Measurements from ENCODE around the gene IL22RA2.

Gene IL22RA2

DNA sequence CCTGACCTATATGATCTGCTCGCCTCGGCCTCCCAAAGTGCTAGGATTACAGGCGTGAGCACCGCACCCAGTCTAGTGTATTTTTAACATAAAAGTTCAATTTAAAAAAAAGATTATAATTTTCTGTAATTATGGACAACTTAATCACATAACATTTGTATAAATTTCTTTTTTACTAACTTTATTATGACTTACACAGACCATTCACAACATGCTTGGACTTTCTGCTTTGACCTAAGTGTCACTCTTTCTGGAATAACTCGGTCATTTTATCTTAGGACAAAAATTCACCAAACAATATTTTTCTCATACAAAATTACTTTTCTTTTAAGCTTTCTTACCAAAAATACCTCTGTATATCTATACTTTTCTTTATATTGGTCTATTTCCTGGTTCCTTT, 15.4 kb upstream of the IL22RA2 start:
- H3K27me3 Mint-ChIP-seq = no peaks in the 10 kb centered on the region
- H3K9me3 Mint-ChIP-seq = peaks cover 4% of the 10 kb centered on the region
- DNase-seq (ENCODE audit: low spot score in 2 of 2) = no peak
- peaks cover 3% of the 10 kb centered on the region for H3K36me3 Mint-ChIP-seq
- no peak for ATAC-seq (ENCODE audit: low read depth)
- H3K27ac Mint-ChIP-seq = no peak overlapping the region
- no peaks in the 10 kb centered on the region for H3K4me1 Mint-ChIP-seq
- no peak overlapping the region for H3K4me3 Mint-ChIP-seq

DNA sequence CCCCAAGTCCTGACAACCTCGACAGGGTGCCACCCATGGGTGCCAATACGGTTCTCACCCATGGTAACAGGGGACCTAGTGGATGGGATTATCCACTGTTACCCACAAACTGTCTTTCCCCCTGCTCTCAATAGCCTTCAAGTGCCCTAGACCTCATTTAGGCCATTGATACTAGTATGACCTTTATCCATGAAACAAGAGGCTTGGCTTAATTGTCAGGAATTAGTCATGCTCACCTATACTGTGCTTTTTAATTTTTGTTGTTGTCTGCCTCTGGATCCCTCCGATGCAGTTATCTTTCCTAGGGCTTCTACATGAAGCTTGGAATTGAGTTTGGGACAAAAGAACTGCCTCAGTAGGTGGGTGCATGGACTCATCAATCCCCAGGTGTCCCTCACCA, 11.8 kb upstream of the IL22RA2 start:
- H3K27me3 Mint-ChIP-seq = no peaks in the 10 kb centered on the region
- no peaks in the 10 kb centered on the region for H3K4me1 Mint-ChIP-seq
- H3K9me3 Mint-ChIP-seq = peaks cover 10% of the 10 kb centered on the region
- no peak for ATAC-seq (ENCODE audit: low read depth)
- DNase-seq (ENCODE audit: low spot score in 2 of 2) = no peak
- H3K36me3 Mint-ChIP-seq = peaks cover 7% of the 10 kb centered on the region
- no peak overlapping the region for H3K4me3 Mint-ChIP-seq
- no peak overlapping the region for H3K27ac Mint-ChIP-seq

DNA sequence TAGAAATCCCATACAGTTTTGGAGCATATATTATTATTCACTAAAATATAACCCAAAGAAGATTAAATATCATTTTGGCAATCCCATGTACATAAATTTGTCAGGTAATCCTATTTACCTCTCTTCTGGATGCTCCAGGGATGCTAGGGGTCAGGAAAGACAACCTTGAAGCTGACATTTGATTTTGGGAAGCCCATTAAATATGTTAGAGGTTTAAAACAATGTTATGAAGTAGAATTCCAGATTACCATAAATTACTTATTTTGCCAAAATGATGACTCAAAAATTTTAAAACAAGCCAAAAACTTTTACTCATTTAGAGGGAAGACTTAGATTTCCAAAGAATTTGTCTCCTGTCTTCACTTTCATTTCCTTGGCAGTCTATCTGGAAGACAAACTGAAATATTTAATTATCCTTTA, 9.2 kb upstream of the IL22RA2 start:
- ATAC-seq (ENCODE audit: low read depth) (no peak), DNase-seq (ENCODE audit: low spot score in 2 of 2) (no peak)
- H3K36me3 Mint-ChIP-seq = peaks cover 10% of the 10 kb centered on the region
- no peak overlapping the region for H3K27ac Mint-ChIP-seq
- no peak overlapping the region for H3K4me3 Mint-ChIP-seq
- peaks cover 13% of the 10 kb centered on the region for H3K9me3 Mint-ChIP-seq
- no peaks in the 10 kb centered on the region for H3K27me3 Mint-ChIP-seq
- peaks cover 5% of the 10 kb centered on the region for H3K4me1 Mint-ChIP-seq

DNA sequence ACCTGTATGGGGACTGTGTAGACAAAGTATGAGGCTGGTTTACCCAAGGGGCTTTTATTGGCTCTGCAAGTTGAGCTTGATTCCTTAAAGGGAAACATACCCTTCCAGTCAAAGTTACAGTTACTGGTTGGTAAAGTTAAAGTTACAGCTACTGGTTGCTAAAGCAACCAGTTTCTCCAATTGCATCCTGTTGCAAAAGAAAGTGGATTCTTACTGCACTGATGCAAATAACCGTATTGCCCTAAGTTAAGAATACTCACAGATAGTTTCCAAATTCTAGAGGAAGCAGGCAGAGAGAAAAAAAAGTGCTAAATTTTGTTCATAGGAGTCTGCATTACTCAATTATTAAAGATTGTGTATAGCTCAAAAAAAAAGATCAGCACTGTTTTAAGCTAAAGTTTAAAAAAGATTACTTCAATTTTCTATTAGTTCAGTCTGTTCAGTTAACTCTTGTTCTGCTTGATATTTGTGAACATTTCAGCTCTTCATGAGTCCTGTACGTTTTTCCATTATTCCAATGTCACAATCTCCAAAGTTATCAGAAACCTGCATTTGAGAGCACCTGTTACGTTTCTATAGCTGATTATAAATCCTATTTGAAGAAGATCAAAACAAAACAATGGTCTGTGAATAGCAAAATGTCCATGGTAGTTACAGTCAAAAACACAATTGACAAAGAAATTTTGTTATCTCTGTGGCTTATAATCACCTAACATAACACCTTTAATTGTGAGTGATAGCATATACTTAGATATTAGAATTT, 8.6 kb upstream of the IL22RA2 start:
- Mint-ChIP-seq H3K9me3 (peaks cover 13% of the 10 kb centered on the region), H3K27ac (no peak overlapping the region), H3K4me3 (no peak overlapping the region), H3K27me3 (no peaks in the 10 kb centered on the region), H3K36me3 (peaks cover 10% of the 10 kb centered on the region), H3K4me1 (peaks cover 5% of the 10 kb centered on the region)
- no peak for DNase-seq (ENCODE audit: low spot score in 2 of 2)
- ATAC-seq (ENCODE audit: low read depth) = no peak

DNA sequence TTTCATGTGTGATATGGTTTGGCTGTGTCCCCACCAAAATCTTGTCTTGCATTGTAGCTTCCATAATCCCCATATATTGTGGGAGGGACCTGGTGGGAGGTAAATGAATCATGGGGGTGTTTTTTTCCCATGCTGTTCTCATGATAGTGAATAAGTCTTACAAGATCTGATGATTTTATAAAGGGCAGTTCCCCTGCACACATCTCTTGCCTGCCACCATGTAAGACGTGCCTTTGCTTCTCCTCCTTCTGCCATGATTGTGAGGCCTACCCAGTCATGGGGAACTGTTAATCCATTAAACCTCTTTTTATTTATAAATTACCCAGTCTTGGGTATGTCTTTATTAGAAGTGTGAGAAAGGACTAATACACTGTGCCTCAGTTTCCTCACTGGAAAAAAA, 4.2 kb upstream of the IL22RA2 start:
- H3K36me3 Mint-ChIP-seq = peaks cover 10% of the 10 kb centered on the region
- no peaks in the 10 kb centered on the region for H3K27me3 Mint-ChIP-seq
- H3K27ac Mint-ChIP-seq = no peak overlapping the region
- no peak overlapping the region for H3K4me3 Mint-ChIP-seq
- no peak for ATAC-seq (ENCODE audit: low read depth)
- H3K9me3 Mint-ChIP-seq = peaks cover 11% of the 10 kb centered on the region
- no peak for DNase-seq (ENCODE audit: low spot score in 2 of 2)
- peaks cover 19% of the 10 kb centered on the region for H3K4me1 Mint-ChIP-seq

DNA sequence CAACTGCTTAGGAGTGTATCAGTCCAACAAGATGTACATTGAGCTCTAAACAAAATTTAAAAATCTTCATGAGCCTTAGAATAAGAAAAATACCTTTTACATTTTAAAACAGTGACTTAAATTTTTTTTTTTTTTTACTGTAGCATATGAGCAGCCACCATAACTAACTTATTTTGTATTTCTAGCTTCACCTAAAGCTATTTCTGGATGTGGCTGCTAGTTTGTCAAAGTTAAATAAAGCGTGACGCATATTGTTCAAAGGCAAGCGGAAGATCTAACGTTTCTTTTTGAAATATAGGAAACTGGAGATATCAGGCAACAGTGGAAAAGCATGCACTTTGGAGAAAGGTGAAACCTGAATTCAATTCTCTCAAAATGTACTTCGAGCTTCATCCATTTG, 3.3 kb upstream of the IL22RA2 start:
- peaks cover 28% of the 10 kb centered on the region for H3K4me1 Mint-ChIP-seq
- H3K36me3 Mint-ChIP-seq = peaks cover 10% of the 10 kb centered on the region
- peaks cover 11% of the 10 kb centered on the region for H3K9me3 Mint-ChIP-seq
- no peak for ATAC-seq (ENCODE audit: low read depth)
- no peaks in the 10 kb centered on the region for H3K27me3 Mint-ChIP-seq
- no peak for DNase-seq (ENCODE audit: low spot score in 2 of 2)
- H3K27ac Mint-ChIP-seq = no peak overlapping the region
- H3K4me3 Mint-ChIP-seq = no peak overlapping the region

DNA sequence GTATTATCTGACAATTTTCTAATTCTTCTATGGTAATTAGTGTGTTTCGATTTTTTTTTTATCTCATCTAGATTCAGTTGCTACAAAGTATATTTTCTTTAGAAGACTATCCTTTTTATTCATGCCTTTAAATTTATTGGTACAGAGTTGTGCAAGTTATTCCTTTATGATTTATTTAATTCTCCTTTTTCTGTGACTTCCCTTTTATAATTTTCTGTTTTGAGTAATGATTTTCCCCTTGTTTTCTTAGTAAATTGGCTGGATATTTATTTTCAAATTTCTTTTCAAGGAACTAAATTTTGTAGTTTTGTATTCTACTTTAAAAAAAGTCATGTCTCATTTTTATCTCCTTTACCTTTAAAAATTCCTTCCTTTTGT, 2.4 kb upstream of the IL22RA2 start:
- Mint-ChIP-seq H3K36me3 (peaks cover 10% of the 10 kb centered on the region), H3K27me3 (no peaks in the 10 kb centered on the region), H3K4me3 (no peak overlapping the region), H3K9me3 (peaks cover 10% of the 10 kb centered on the region), H3K4me1 (peaks cover 35% of the 10 kb centered on the region), H3K27ac (no peak overlapping the region)
- no peak for DNase-seq (ENCODE audit: low spot score in 2 of 2)
- ATAC-seq (ENCODE audit: low read depth) = no peak

DNA sequence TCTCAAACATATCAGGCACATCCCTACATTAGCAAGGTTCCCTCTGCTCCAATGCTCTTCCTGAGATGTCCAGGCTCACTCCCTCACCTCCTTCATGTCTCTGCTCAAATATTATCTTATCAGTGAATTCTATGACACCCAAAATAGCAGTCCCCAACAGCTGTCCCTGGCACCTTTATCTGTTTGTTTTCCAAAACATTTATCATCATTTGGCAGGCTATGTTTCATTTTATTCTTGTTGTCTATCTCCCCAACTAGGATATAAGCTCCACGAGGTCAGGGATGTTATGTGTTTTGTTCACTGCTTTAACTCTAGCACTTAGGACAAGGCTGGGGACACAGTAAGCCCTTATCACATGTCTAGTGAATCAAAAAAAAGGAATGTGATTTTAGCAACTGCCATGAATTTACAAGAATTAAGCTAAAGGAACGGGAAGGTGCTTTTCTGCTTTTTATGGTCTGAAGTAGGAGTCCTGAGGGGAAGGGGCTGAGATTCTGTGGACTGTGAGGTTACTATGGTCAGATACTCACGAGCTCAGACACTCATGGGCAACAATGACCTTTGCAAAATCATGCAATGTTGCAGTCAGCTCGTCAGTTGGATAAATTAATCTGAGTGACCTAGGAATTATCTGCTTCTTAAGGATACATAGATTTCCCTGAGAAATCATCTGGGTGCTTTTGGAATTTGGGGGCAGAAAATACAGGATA, 1.9 kb upstream of the IL22RA2 start:
- peaks cover 39% of the 10 kb centered on the region for H3K4me1 Mint-ChIP-seq
- no peak for DNase-seq (ENCODE audit: low spot score in 2 of 2)
- H3K9me3 Mint-ChIP-seq = peaks cover 5% of the 10 kb centered on the region
- peaks cover 6% of the 10 kb centered on the region for H3K36me3 Mint-ChIP-seq
- no peaks in the 10 kb centered on the region for H3K27me3 Mint-ChIP-seq
- no peak for ATAC-seq (ENCODE audit: low read depth)
- no peak overlapping the region for H3K4me3 Mint-ChIP-seq
- H3K27ac Mint-ChIP-seq = peak overlapping the region; percentile 4

DNA sequence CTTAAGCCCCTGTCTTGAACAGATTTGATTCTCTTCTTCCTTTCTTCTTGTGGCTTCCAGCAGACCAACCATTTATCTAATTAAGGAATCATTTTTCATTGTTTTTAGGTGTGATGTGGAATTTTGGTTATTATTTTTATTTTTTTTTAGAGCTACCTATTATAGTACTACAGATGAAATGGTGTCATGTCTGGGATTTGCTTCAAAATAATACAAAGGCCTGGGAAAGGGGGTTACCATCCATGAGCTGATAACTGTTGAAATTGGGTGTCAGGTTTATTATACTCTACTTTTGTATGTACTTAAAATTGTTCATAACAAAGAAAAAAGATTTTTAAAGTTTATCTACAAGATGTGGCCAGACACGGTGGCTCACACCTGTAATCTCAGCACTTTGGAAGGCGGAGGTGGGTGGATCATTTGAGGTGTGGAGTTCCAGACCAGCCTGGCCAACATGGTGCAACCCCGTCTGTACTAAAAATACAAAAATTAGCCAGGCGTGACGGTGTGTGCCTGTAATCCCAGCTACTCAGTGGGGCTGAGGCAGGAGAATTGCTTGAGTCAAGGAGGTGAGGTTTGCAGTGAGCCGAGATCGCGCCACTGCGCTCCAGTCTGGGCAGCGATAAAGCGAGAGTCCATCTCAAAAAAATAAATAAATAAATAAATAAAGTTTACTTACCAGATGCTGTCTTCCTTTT, 561 bp downstream of the IL22RA2 start:
- H3K27ac Mint-ChIP-seq = peak overlapping the region; percentile 90
- no peak for ATAC-seq (ENCODE audit: low read depth)

DNA sequence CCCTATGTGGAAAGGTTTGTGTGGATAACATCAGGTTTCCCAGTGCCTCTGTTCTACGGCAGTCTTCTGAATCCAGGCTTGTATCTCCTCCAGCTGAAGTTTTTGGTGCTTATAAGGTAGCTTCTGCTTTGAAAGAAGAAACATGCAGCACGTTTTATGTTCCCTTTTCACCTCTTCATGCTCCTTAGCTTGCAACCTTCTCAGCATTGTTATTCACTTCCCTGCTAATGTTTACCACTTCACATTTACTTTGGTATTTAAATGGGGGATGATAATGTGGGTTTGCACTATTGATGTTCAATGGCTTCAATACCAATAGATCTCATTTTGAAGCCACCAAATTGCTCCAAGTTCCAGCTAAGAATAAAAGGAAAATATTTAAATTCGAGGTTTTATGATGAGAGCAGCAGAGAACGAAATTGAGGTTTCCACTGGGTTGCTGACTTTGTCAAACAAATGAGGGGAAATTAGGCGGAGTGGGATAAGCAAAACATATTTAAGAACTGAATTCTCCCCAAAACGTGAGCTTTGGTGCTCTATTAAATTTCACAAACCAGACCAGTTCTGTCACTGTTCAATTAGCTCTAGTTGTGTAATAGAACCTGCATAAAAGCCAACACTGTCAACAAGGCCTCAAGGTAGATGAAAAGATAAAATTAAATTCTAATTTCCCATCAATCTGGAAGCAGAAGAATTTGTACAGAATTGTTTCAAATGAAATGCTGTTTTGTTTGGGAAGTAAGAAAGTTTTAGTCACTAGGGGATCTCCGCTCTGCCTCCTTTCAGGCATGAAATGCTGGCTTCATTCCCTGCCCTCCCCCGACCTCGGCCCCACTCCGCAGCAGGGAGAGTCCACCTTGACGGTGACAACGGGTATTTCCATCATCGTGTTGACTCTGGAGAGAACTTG, 1.4 kb downstream of the IL22RA2 start:
- Mint-ChIP-seq H3K27ac (peak overlapping the region; percentile 90), H3K4me3 (peak overlapping the region; percentile 36), H3K27me3 (no peaks in the 10 kb centered on the region), H3K9me3 (peaks cover 1% of the 10 kb centered on the region), H3K36me3 (no peaks in the 10 kb centered on the region), H3K4me1 (peaks cover 39% of the 10 kb centered on the region)
- DNase-seq (ENCODE audit: low spot score in 2 of 2) (peak in 1 of 2 donors; percentile 39), ATAC-seq (ENCODE audit: low read depth) (peak; percentile 91)

More for the DNA sequence above, 561 bp downstream of the IL22RA2 start:
- Mint-ChIP-seq H3K36me3 (no peaks in the 10 kb centered on the region), H3K4me3 (peak overlapping the region; percentile 36), H3K27me3 (no peaks in the 10 kb centered on the region), H3K9me3 (peaks cover 1% of the 10 kb centered on the region), H3K4me1 (peaks cover 34% of the 10 kb centered on the region)
- no peak for DNase-seq (ENCODE audit: low spot score in 2 of 2)

DNA sequence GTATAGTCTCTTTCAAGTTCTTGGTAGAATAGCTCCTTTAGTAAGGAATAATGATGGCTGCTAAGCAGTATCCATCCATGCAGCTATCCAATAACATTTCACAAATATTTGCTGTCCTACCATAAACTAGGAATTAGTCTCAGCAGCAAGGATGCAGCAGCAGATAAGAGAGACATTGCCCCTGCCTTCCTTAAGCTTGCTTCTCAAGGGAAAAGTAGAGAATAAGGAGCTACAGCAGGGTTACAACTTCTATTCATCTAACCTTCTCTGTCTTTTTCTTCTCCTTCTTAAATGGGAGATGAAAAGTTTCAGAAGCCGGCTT, 2.4 kb downstream of the IL22RA2 start:
- H3K9me3 Mint-ChIP-seq = peaks cover 1% of the 10 kb centered on the region
- peak overlapping the region; percentile 14 for H3K4me3 Mint-ChIP-seq
- no peaks in the 10 kb centered on the region for H3K36me3 Mint-ChIP-seq
- ATAC-seq (ENCODE audit: low read depth) (no peak), DNase-seq (ENCODE audit: low spot score in 2 of 2) (no peak)
- H3K27ac Mint-ChIP-seq = peak overlapping the region; percentile 90
- peaks cover 43% of the 10 kb centered on the region for H3K4me1 Mint-ChIP-seq
- H3K27me3 Mint-ChIP-seq = no peaks in the 10 kb centered on the region

DNA sequence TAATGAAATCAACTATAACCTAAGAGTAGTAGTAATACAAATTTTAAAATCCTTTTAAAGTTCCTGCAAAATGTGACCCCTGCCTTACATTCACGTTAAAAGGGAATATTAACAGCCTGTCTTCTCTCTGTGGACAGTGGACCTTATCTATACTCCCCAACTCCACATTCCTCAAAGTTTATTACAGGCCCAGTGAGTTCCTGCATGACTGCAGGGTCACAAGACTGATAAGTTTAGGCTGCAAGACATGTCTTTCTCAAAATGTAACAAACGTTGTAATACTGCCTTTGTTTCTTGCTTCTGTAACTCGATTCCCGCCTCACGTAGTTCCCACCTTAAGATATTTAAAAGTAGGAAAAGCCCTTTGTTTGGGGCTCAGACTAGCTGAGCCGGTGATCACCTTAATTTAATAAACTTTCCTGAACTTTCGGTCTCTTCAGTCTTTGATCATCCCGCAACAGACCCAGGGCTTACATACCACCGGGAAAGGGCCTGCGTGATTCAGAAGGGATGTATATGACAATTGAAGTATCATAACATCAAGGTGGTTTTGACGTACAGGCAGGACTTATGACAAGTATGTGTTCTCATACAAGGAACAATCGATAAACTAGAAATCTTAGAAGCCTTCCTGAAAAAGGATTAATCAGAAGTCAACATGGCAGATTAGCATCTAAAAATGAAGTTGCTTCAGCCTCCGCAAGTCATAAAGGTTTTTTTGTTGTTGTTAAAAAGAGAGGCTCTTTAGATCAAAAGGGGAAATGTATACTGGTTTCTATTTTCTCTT, 3.0 kb downstream of the IL22RA2 start:
- Mint-ChIP-seq H3K4me3 (no peak overlapping the region), H3K4me1 (peaks cover 48% of the 10 kb centered on the region), H3K36me3 (no peaks in the 10 kb centered on the region), H3K27ac (peak overlapping the region; percentile 90), H3K9me3 (peaks cover 1% of the 10 kb centered on the region), H3K27me3 (no peaks in the 10 kb centered on the region)
- DNase-seq (ENCODE audit: low spot score in 2 of 2) (no peak), ATAC-seq (ENCODE audit: low read depth) (no peak)

DNA sequence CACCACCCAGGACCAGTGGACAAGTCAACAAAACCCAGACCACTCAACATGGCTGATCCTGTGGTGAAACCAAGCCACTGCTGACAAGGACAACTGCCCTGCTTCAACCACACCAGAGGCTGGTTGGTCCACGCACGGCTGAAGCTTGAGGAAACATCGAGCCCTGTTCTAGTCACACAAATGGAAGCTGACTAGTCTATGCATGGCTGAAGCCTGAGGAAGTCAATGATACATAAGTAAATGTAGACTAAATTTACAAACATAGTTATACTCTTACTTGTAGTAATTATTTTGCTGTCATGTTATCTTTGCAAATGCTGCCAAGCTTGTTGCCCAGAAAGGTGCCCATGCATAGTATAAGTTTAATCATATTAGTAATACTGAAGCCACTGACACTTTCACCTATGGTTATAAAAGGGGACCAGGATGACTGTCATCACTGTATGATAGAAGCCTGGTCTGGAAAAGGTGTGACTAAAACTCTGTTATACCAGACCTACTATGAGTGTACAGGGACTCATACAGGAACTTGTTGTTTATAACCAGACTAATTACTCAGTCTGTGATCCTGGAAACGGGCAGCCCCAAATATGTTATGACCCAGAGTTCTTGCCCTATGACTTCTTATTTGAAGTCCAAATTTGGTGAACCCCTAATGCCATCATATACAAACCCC, 5.6 kb downstream of the IL22RA2 start:
- ATAC-seq (ENCODE audit: low read depth) (no peak), DNase-seq (ENCODE audit: low spot score in 2 of 2) (no peak)
- Mint-ChIP-seq H3K27ac (no peak overlapping the region), H3K9me3 (peaks cover 5% of the 10 kb centered on the region), H3K27me3 (no peaks in the 10 kb centered on the region), H3K4me1 (peaks cover 46% of the 10 kb centered on the region), H3K36me3 (peaks cover 3% of the 10 kb centered on the region), H3K4me3 (no peak overlapping the region)
